Stimulated activated CD8-positive, alpha-beta memory T cell treated with anti-CD3 and anti-CD28 coated beads, Interleukin-7, amount 100 ng/mL, for 4 hours (primary cell): ENCODE measurements around the gene TBC1D4.
"Not testable (repeated sequence)": the region's sequence is repeated elsewhere in the genome, so short reads cannot be mapped to it uniquely, and the experiment has no call there.

ENCODE experiments used
- DNase-seq, 2 donors: peaks; one replicate each; pipeline ENCODE4 v3.0.0-alpha.2; 2020; ENCODE audit warnings: low read depth in 2 of 2

The TBC1D4 gene

GRCh38 chr13:75285310-75285709 lies 196.7 kb downstream of the TBC1D4 start:
- DNase-seq, result no peak

GRCh38 chr13:75279834-75280369 lies 202.1 kb downstream of the TBC1D4 start:
- no peak for DNase-seq

GRCh38 chr13:75273695-75274094 lies 208.3 kb downstream of the TBC1D4 start:
- DNase-seq, result not testable (repeated sequence)

DNA sequence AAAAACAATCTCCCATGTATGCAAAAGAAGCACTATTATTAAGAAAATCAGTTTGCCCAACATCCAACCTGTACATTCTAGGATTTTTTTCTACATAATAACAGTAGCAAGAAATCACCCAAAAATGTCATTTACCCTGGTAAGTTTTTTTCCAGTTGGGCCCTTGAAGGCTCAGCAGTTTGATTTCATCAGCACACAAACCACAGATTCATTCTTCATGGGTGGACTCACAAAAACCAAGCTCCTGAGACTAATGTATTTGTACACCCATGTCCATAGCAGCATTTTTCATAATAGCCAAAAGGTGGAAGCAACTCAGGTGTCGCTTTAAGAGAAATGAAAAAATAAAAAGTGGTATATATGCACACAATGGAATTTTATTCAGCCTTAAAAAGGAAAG lies 210.1 kb downstream of the TBC1D4 start:
- no peak for DNase-seq

DNA sequence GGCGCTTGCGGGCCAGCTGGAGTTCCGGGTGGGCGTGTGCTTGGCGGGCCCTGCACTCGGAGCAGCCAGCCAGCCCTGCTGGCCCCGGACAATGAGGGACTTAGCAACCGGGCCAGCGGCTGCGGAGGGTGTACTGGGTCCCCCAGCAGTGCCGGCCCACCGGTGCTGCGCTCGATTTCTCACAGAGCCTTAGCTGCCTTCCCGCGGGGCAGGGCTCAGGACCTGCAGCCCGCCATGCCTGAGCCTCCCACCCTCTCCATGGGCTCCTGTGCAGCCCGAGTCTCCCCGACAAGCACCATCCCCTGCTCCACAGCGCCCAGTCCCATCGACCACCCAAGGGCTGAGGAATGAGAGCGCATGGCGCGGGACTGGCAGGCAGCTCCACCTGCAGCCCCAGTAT lies 213.5 kb downstream of the TBC1D4 start:
- not testable (repeated sequence) for DNase-seq

GRCh38 chr13:75264611-75265010 lies 217.4 kb downstream of the TBC1D4 start:
- DNase-seq, result no peak

DNA sequence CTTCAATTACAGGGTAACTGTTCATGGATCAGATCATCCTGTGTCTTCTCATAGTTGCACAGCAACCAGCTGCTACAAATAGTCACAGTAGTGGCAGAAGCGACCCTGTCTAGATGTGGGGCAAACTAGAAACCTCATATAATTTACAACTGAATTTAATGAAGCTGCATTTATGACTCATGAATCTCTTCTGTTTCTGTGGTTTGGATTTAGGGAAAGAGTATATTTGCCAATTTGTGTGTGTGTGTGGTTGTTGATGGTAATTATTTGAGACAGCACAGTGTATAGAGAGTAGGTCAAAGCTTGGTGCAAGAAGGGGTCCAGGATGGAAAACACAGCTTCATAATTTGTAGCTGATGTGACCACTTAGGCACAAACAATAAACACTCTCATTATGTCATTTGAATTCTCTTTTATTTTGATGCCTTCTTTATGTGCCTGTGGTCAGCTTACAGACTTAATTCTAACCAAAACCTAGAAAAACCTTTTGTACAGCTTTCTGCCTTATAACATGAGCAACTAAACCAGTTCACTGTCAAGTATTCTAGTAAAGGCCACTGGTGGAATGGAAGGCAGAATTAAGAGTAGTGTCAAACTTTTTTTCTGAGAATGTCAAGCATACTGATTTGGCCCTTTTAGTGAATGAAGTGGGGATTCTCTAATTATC lies 218.1 kb downstream of the TBC1D4 start:
- no peak for DNase-seq

- no peak for DNase-seq
Measured at GRCh38 chr13:75258159-75258782, 223.7 kb downstream of the TBC1D4 start.

DNA sequence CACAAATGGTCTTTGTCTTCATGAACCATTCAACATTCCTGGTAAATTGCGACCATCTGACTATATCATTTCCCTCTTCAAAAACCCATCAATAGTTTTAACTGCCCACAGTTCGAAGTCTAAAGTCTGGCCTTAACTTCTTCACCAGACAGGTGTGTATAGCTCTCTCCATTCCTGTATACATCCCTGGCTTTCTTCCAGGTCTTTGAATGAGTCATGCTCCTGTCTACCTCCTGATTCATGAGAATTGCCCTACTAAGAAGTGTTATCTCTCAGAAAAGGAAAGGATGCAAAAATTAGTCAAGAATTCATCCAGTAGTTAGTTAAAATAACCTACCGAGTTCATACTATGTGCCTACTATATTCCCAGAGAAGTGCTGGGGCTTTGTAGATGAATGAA lies 225.0 kb downstream of the TBC1D4 start:
- no peak for DNase-seq

- no peak for DNase-seq
Measured at GRCh38 chr13:75255653-75256052, 226.3 kb downstream of the TBC1D4 start.

- DNase-seq, result no peak
Measured at GRCh38 chr13:75255147-75255546, 226.8 kb downstream of the TBC1D4 start.

GRCh38 chr13:75251188-75251587 lies 230.8 kb downstream of the TBC1D4 start:
- DNase-seq, result no peak

GRCh38 chr13:75250526-75251178 lies 231.3 kb downstream of the TBC1D4 start:
- no peak for DNase-seq

DNA sequence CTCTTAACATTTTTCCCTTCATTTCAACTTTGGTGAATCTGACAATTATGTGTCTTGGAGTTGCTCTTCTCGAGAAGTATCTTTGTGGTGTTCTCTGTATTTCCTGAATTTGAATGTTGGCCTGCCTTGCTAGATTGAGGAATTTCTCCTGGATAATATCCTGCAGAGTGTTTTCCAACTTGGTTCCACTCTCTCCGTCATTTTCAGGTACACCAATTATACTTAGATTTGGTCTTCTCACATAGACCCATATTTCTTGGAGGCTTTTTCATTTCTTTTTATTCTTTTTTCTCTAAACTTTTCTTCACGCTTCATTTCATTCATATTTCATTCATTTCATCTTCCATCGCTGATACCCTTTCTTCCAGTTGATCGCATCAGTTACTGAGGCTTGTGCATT lies 236.4 kb downstream of the TBC1D4 start:
- not testable (repeated sequence) for DNase-seq

GRCh38 chr13:75240240-75240639 lies 241.7 kb downstream of the TBC1D4 start:
- DNase-seq, result not testable (repeated sequence)

DNA sequence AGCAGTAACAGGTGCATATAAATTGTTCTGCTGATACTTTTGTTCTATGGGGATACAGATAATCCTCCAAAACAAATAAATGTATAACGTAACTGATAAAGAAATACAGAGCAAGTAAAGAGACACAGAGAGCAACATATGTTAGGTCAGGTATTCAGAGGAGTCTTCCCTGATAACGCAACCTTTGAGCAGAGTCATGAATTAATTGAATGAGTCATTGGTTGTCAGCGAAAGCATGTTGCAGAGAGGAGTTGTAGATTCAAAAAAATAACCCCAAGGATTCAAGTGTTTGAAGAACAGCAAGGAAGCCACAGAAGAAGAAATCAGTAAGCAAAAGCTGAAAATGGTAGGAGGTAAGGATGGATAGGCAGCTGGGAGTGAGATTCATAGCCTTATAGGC lies 245.2 kb downstream of the TBC1D4 start:
- DNase-seq, result no peak
